ENCODE results near the gene TBC1D22A.

DNA sequence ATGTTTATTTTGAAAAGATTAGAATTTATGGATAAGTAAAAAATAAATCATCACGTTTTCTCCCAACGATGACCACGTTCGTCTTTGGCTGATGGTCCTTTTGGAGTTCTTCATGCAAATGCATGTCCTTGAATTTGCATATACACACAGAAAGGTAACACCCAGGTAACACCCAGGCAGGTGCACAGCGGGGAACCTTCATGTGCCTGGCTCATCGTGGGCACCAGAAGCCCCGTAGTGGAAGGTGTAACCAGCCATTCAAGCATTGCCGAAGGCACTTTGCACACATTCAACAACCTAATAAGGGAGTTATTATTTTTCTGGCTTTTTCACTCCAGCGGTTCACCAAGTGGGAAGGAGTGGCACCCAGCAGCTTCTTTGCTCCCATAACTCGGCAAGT is 404.6 kb downstream of the TBC1D22A start:
- TF ChIP-seq, protein P1, sequence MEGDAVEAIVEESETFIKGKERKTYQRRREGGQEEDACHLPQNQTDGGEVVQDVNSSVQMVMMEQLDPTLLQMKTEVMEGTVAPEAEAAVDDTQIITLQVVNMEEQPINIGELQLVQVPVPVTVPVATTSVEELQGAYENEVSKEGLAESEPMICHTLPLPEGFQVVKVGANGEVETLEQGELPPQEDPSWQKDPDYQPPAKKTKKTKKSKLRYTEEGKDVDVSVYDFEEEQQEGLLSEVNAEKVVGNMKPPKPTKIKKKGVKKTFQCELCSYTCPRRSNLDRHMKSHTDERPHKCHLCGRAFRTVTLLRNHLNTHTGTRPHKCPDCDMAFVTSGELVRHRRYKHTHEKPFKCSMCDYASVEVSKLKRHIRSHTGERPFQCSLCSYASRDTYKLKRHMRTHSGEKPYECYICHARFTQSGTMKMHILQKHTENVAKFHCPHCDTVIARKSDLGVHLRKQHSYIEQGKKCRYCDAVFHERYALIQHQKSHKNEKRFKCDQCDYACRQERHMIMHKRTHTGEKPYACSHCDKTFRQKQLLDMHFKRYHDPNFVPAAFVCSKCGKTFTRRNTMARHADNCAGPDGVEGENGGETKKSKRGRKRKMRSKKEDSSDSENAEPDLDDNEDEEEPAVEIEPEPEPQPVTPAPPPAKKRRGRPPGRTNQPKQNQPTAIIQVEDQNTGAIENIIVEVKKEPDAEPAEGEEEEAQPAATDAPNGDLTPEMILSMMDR (conservative IDR thresholded peaks at IDR 0.05; ENCODE audit: low read length) = no peak
- TF ChIP-seq EZH2phosphoT487 (IDR thresholded peaks at IDR 0.05; ENCODE audit: borderline replicate concordance, low read depth, low read length) = no peak

Measured in OCI-LY7 (cell line).